Activated CD4-positive, alpha-beta T cell treated with anti-CD3 and anti-CD28 coated beads for 1 hour (primary cell): ENCODE measurements around the gene FAM120A.

Source experiments
- DNase-seq: peaks from one replicate; pipeline ENCODE4 v3.0.0-alpha.2; 2020

Gene FAM120A

GRCh38 chr9:93597871-93598646 lies 146.6 kb downstream of the FAM120A start:
- no peak for DNase-seq

GRCh38 chr9:93598647-93599241 lies 147.3 kb downstream of the FAM120A start:
- DNase-seq = no peak

GRCh38 chr9:93599571-93600403 lies 148.3 kb downstream of the FAM120A start:
- DNase-seq = no peak

- no peak for DNase-seq
These were observed 149.0 kb downstream of the FAM120A start for GRCh38 chr9:93600504-93600903.

DNA sequence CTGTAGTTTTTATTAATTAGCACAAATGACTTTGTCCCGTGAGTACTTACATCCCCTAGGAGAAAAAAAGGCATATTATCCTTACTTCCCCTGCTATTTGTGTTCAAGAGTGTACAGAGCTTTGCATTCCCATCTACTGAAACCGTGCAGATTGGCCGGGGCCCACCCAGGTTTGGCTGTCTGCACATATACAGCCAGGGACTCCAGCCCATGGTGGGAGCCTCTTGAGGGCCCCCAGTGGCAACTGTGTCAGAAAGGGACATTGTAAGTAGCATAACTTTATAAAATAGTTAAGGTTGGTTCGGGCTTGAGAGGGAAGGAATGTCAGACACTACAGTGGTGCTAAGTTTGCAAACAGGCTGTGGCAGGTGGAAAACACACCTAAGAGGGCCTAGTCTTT lies 149.6 kb downstream of the FAM120A start:
- no peak for DNase-seq

GRCh38 chr9:93601666-93602065 lies 150.2 kb downstream of the FAM120A start:
- no peak for DNase-seq

GRCh38 chr9:93603011-93603410 lies 151.5 kb downstream of the FAM120A start:
- no peak for DNase-seq

GRCh38 chr9:93603906-93604326 lies 152.4 kb downstream of the FAM120A start:
- DNase-seq = no peak

GRCh38 chr9:93606187-93606586 lies 154.7 kb downstream of the FAM120A start:
- no peak for DNase-seq

GRCh38 chr9:93610206-93610605 lies 158.7 kb downstream of the FAM120A start:
- no peak for DNase-seq

DNA sequence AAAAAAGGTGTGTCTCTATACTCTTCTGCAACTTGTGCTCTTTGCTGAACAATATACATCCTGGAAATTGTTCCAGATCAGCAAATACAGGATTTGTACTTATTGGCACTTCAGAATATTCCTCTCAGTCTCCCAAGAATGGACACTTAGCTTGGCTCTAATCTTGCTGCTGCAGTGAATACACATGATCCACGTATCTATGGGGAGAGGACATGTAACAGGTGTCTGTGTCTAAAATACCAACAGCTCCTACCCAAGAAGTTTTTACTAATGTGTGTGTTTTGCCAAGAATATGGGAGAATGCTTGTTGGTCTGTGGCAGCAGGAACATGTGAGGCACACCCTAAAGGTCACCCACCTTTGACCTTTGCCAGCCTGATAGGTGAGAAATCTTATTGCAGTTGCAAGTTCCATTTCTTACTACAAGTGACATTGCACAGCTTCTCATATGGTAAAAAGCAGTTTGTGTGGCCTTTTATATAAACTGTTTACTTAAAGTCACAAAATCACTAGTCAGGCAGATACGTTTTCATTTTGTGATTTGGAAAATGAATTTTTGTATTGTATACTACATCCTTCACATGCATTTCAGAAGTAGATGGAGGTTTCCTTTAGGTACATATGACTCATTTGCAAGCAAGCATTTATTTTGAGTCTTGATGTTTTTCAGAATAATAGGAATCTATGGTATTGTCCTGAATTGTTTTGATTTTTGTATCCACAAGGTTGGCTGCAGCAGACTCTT lies 160.7 kb downstream of the FAM120A start:
- no peak for DNase-seq

DNA sequence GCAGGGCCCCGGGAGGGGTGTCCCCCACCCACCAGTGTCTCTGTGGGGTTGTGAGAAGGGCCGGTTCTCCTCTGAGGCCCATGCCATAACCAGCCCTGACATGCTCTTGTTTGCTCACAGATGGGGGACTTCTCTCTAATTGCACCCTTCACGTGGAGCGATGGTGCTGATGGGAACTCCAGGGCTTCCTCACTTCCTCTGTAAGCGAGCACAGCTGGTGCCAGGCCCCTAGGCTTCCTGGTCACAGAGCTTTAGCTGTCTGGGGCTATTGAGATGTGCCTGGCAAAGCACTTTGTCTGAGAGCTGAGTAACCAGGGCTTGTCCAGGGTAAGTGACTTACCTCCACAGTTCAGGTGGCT lies 161.3 kb downstream of the FAM120A start:
- DNase-seq = no peak

GRCh38 chr9:93613174-93613573 lies 161.7 kb downstream of the FAM120A start:
- DNase-seq = no peak

- no peak for DNase-seq
These were observed 162.3 kb downstream of the FAM120A start for GRCh38 chr9:93613791-93614190.

GRCh38 chr9:93614830-93615468 lies 163.5 kb downstream of the FAM120A start:
- DNase-seq = no peak
